ENCODE measurements around the gene ZNF587B.

- no peak for TF ChIP-seq POLR2AphosphoS5 (IDR thresholded peaks at IDR 0.05)
- no peak for TF ChIP-seq EP300 (IDR thresholded peaks at IDR 0.05)
- TF ChIP-seq CTCF (IDR thresholded peaks at IDR 0.05), result no peak
Observed at GRCh38 chr19:57786286-57786685, 43.8 kb upstream of the ZNF587B start.

Data from suprapubic skin (tissue), 4 donors.